Endothelial cell of umbilical vein (primary cell): Measurements from ENCODE around the gene RAPGEF4.

Experiments used
- EZH2 ChIP-seq: IDR thresholded peaks from 2 replicates; pipeline ENCODE4 v1.6.1; 2012; ENCODE audit warnings: borderline replicate concordance, low read depth, mild to moderate bottlenecking, moderate library complexity, low read length, inconsistent platforms; ENCODE audit not compliant: severe bottlenecking
- TF ChIP-seq, protein P1 (sequence below), 2 donors: IDR thresholded peaks; 1 replicate in 1 of 2; 2 replicates in 1 of 2; pipeline ENCODE4 v1.5.1; 2011; ENCODE audit warnings: low read length in 2 of 2, mild to moderate bottlenecking in 2 of 2, moderate library complexity in 2 of 2, control low read depth in 1 of 2, inconsistent platforms in 1 of 2, low read depth in 1 of 2; ENCODE audit not compliant: insufficient read depth in 1 of 2; ENCODE audit errors: extremely low read depth in 1 of 2

DNA sequence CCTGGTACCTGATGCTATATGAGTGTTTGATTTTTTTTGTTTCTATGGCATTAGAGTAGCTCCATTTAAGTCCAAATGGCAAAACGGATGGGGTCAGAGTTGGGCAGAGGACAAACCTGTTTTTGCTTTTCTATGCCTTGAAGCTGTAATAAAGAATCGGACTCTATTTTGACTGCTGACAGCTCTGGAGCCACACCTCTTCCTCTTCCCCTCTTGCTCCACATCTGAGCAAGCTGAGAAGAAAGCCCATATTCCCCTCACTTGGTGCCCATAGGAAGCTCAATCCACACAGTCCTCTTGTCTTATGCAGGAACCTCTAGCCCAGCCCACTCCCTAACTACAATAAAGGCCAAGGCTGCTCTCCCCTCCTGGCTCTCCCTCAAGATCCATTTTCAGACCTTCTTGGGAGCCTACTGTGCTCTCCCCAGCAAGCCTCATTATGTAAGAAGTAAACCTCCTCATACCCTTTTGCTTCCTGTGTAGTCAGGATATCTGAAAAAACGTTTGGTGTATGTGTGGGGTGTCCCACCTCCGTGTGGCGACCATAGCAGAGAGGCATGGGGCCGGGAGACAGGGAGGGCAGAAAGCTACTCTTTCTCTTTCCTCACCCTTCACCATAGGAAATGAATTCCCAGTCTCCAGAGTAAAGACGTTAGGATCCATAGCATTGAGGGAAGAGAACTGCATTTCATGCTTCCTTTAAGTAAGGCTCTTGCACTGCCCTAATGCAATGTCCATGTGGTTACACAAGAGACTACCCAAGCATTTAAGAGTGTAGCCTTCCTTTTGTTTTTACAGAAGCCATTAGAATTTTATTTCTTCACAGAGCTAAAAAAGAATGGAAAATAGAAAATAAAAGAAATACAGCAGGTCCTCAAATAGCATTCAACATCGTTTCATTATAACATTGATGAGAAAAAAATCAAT is 41.9 kb upstream of the RAPGEF4 start:
- TF ChIP-seq EZH2: no peak
- TF ChIP-seq, protein P1, sequence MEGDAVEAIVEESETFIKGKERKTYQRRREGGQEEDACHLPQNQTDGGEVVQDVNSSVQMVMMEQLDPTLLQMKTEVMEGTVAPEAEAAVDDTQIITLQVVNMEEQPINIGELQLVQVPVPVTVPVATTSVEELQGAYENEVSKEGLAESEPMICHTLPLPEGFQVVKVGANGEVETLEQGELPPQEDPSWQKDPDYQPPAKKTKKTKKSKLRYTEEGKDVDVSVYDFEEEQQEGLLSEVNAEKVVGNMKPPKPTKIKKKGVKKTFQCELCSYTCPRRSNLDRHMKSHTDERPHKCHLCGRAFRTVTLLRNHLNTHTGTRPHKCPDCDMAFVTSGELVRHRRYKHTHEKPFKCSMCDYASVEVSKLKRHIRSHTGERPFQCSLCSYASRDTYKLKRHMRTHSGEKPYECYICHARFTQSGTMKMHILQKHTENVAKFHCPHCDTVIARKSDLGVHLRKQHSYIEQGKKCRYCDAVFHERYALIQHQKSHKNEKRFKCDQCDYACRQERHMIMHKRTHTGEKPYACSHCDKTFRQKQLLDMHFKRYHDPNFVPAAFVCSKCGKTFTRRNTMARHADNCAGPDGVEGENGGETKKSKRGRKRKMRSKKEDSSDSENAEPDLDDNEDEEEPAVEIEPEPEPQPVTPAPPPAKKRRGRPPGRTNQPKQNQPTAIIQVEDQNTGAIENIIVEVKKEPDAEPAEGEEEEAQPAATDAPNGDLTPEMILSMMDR (IDR thresholded peaks at IDR 0.05; ENCODE audit: extremely low read depth in 1 of 2, insufficient read depth in 1 of 2, low read depth in 1 of 2, low read length in 2 of 2): no peak
